Upper lobe of left lung (tissue), 6 donors: ENCODE measurements around the gene CNTRL. TPM values are rescaled to one million over a fixed set of nuclear protein-coding genes. Genes with fewer than 3 reads are reported as not detected.
A peak's percentile ranks its signal among the peaks of the same experiment; 100 is the strongest.
"Not testable (repeated sequence)": the region's sequence is repeated elsewhere in the genome, so short reads cannot be mapped to it uniquely, and the experiment has no call there.

Experiments
- ATAC-seq, 2 donors: fragments of 200-7000 bp; cut with Tn5 transposase; one replicate each; pipeline ENCODE4 v1.9.1; 2022; ENCODE audit warnings: mild to moderate bottlenecking in 2 of 2, moderate library complexity in 2 of 2; ENCODE audit not compliant: low FRiP score in 2 of 2
- DNase-seq, 2 donors: peaks; one replicate each; pipeline ENCODE4 v3.0.0-alpha.2; 2019 to 2020
- H3K27ac ChIP-seq, 4 donors: fragments of 200-600 bp; sonication (generic); one replicate each; pipeline ENCODE4 v1.5.1; 2016 to 2019
- H3K27me3 ChIP-seq, 4 donors: fragments of 200-600 bp; sonication (generic); one replicate each; pipeline ENCODE4 v1.5.1; 2017 to 2019
- H3K36me3 ChIP-seq, 4 donors: fragments of 200-600 bp; sonication (generic); one replicate each; pipeline ENCODE4 v1.5.1; 2016 to 2019
- H3K4me1 ChIP-seq, 4 donors: fragments of 200-600 bp; sonication (generic); one replicate each; pipeline ENCODE4 v1.5.1; 2018 to 2019
- H3K4me3 ChIP-seq, 4 donors: fragments of 200-600 bp; sonication (generic); one replicate each; pipeline ENCODE4 v1.5.1; 2017 to 2019; ENCODE audit warnings: mild to moderate bottlenecking in 2 of 4, moderate library complexity in 1 of 4
- H3K9me3 ChIP-seq, 4 donors: fragments of 200-600 bp; sonication (generic); one replicate each; pipeline ENCODE4 v1.5.1; 2018 to 2019
- EP300 ChIP-seq, 4 donors: sonication (generic); formaldehyde crosslinking; IDR thresholded peaks; one replicate each; pipeline ENCODE4 v1.5.1; 2017; ENCODE audit warnings: antibody characterized with exemption in 4 of 4, control low read depth in 2 of 4
- POLR2A ChIP-seq, 4 donors: fragments of 450-650 bp; IDR thresholded peaks; one replicate each; pipeline ENCODE4 v1.5.1; 2016 to 2017; ENCODE audit warnings: antibody characterized with exemption in 4 of 4, mild to moderate bottlenecking in 2 of 4
- POLR2AphosphoS5 ChIP-seq, 2 donors: sonication (generic); formaldehyde crosslinking; IDR thresholded peaks; one replicate each; pipeline ENCODE4 v1.5.1; 2017; ENCODE audit warnings: antibody characterized with exemption in 2 of 2
- WGBS, 2 donors: methylation state at CpG; one replicate each; pipeline ENCODE4 v1.1.5; 2017 to 2018; 5-methylcytosine and 5-hydroxymethylcytosine counted together
- total RNA-seq, 6 donors: library from RNA; depleted of rRNA in 4 of 6; stranded (reverse); fragments of >200 nt in 4 of 6; gene quantifications; one replicate each; pipeline versions ENCODE4 v1.1.0 to v1.2.1, GENCODE V29; 2016 to 2021
- TF ChIP-seq, protein P1 (sequence below), 6 experiments: fragments of 450-650 bp in 4 of 6; fragments of 200-600 bp in 2 of 6; sonication (generic) in 2 of 6; IDR thresholded peaks; one replicate each; pipeline ENCODE4 v1.5.1; 2016 to 2019; ENCODE audit warnings: antibody characterized with exemption in 6 of 6
- donor health status: DM: no; HTN: no; CAD: no; lungs with moderate emphysema.
- donor health status: DM: no; HTN: yes; CAD: no; lungs with severe emphysema.

CNTRL gene
- total RNA-seq, 6 donors from 2014 or later = 16.1 to 52.4 (median 20.4) TPM

DNA sequence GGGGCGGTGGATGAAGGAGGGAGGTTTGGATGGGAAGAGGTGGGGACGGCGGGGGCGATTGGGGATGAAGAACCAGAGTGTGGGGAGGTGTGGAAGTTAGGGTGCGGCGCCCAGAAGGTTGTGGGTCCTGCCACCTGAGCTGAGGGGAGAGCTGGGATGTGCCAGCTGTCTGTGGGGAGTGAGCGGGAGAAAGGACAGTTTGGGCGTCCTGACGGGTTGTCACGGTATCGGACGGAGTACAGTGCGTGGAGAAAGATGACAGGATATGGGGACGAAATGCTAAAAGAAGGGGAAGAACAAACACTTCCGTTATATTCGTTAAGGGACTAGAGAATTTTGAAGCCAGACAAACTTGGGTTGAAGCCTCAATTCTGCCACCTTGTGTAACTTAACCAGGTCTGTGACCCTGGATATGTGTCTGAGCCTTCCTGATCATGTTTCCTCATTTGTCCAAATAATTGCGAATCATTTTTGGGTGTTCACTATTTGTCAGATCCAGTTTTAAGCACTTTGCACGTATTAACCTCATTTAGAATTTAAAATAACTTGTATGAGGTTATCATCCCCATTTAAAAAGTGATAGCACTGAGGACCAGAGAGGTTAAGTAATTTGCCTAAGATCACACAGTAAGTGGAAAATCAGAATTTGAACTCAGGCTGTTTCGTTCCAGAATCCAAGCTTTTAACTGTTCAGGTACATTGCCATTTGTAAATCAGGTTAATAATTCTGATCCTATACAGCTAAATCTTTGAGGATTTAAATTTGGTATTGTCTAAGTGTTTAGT is 689 bp downstream of the CNTRL start:
- TF ChIP-seq POLR2A (IDR thresholded peaks at IDR 0.05) = peak in 1 of 4 donors; percentile 10
- TF ChIP-seq, protein P1, sequence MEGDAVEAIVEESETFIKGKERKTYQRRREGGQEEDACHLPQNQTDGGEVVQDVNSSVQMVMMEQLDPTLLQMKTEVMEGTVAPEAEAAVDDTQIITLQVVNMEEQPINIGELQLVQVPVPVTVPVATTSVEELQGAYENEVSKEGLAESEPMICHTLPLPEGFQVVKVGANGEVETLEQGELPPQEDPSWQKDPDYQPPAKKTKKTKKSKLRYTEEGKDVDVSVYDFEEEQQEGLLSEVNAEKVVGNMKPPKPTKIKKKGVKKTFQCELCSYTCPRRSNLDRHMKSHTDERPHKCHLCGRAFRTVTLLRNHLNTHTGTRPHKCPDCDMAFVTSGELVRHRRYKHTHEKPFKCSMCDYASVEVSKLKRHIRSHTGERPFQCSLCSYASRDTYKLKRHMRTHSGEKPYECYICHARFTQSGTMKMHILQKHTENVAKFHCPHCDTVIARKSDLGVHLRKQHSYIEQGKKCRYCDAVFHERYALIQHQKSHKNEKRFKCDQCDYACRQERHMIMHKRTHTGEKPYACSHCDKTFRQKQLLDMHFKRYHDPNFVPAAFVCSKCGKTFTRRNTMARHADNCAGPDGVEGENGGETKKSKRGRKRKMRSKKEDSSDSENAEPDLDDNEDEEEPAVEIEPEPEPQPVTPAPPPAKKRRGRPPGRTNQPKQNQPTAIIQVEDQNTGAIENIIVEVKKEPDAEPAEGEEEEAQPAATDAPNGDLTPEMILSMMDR (IDR thresholded peaks at IDR 0.05) = no peak
- no peaks in the 10 kb centered on the region for H3K9me3 ChIP-seq
- H3K27ac ChIP-seq = peak overlapping the region; percentile 88 to 95 (median 90)
- DNase-seq = no peak
- 6 to 7% methylated on average over 19 of the region's 19 CpGs for WGBS, 2 donors
- peak; percentile 19 to 41 for ATAC-seq
- no peaks in the 10 kb centered on the region for H3K27me3 ChIP-seq
- no peaks in the 10 kb centered on the region for H3K36me3 ChIP-seq
- peaks cover 20 to 25% (median 22%) of the 10 kb centered on the region in 4 donors for H3K4me1 ChIP-seq
- H3K4me3 ChIP-seq = peak overlapping the region; percentile 60 to 87 (median 82)

- ATAC-seq (no peak), DNase-seq (no peak)
- no peak for TF ChIP-seq POLR2AphosphoS5 (IDR thresholded peaks at IDR 0.05)
- TF ChIP-seq, protein P1 (IDR thresholded peaks at IDR 0.05) = no peak
- TF ChIP-seq POLR2A (IDR thresholded peaks at IDR 0.05) = no peak
- no peak for TF ChIP-seq EP300 (IDR thresholded peaks at IDR 0.05)
- Histone ChIP-seq H3K9me3 (no peaks in the 10 kb centered on the region), H3K27me3 (no peaks in the 10 kb centered on the region), H3K4me1 (no peaks in the 10 kb centered on the region), H3K27ac (no peak overlapping the region), H3K4me3 (no peak overlapping the region), H3K36me3 (peaks cover 0 to 25% (median 3%) of the 10 kb centered on the region in 4 donors)
- WGBS, 2 donors = 45 to 71% methylated on average over 1 of the region's 1 CpG
Measured at GRCh38 chr9:121082075-121082474, 7.3 kb downstream of the CNTRL start.

DNA sequence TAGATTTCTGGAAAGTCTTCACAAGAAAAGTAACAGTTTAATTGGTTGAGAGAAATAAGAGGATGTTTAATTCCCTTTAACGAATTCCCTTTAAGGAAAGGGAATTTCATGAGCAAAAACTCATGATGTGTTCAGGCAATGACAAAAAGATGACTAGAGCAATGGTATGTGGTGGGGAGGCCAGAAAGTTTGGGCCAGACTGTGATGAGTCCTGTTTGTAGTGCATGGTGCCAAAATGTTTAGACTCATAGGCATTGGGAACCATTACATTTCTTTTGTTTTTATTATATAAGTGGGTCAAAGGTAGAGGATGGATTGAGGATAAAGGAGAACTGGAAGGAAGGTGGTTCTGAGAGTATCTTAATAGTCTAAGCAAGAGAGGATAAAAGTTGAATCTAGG is 10.9 kb downstream of the CNTRL start:
- Histone ChIP-seq H3K27me3 (no peaks in the 10 kb centered on the region), H3K4me3 (no peak overlapping the region), H3K4me1 (no peaks in the 10 kb centered on the region), H3K27ac (no peak overlapping the region), H3K9me3 (no peaks in the 10 kb centered on the region), H3K36me3 (peaks cover 0 to 37% (median 3%) of the 10 kb centered on the region in 4 donors)
- 86 to 87% methylated on average over 1 of the region's 1 CpG for WGBS, 2 donors
- no peak for DNase-seq
- TF ChIP-seq POLR2A (IDR thresholded peaks at IDR 0.05) = no peak
- TF ChIP-seq, protein P1 (IDR thresholded peaks at IDR 0.05) = no peak
- no peak for TF ChIP-seq EP300 (IDR thresholded peaks at IDR 0.05)
- no peak for TF ChIP-seq POLR2AphosphoS5 (IDR thresholded peaks at IDR 0.05)
- no peak for ATAC-seq

GRCh38 chr9:121088576-121088975 is 13.8 kb downstream of the CNTRL start:
- DNase-seq (no peak), ATAC-seq (no peak)
- no peaks in the 10 kb centered on the region for H3K4me1 ChIP-seq
- 65 to 69% methylated on average over 3 of the region's 3 CpGs for WGBS, 2 donors
- TF ChIP-seq EP300 (IDR thresholded peaks at IDR 0.05) = no peak
- H3K27ac ChIP-seq = no peak overlapping the region
- H3K9me3 ChIP-seq = no peaks in the 10 kb centered on the region
- peaks cover 0 to 27% (median 2%) of the 10 kb centered on the region in 4 donors for H3K36me3 ChIP-seq
- no peaks in the 10 kb centered on the region for H3K27me3 ChIP-seq
- no peak overlapping the region for H3K4me3 ChIP-seq

DNA sequence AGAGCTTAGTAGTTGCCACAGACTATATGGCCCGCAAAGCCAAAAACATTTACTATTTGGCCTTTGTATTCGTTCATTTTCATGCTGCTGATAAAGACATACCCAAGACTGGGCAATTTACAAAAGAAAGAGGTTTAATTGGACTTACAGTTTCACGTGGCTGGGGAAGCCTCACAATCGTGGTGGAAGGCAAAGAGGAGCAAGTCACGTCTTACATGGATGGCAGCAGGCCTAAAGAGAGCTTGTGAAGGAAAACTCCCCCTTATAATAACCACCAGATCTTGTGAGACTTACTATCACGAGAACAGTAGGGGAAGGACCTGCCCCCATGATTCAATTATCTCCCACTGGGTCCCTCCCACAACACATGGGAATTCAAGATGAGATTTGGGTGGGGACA is 16.0 kb downstream of the CNTRL start:
- peaks cover 0 to 24% (median 3%) of the 10 kb centered on the region in 4 donors for H3K36me3 ChIP-seq
- 95% methylated on average over 6 of the region's 6 CpGs for WGBS, 2 donors
- not testable (repeated sequence) for H3K27me3 ChIP-seq, H3K27ac ChIP-seq, ATAC-seq, H3K9me3 ChIP-seq, DNase-seq, H3K4me1 ChIP-seq, H3K4me3 ChIP-seq

DNA sequence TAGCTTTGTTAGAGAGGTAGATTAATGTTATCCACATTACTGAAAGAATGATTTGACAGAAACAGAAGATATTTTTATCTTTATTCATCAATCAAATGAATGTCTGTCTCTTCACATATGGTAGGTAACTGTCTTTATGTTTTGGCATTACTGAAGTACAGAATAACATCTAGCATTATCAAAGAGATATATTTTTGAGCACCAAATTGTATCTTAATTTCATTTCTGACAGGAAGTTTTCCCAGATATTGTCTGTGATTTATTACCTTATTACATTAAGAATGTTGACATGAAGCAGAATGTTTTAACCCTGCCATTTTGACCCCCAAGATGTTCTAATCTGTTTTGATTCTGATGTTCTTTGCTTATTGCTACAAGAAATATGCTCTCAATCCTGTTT is 20.3 kb downstream of the CNTRL start:
- Histone ChIP-seq H3K36me3 (peaks cover 0 to 36% (median 5%) of the 10 kb centered on the region in 4 donors), H3K4me3 (no peak overlapping the region), H3K9me3 (no peaks in the 10 kb centered on the region), H3K27ac (no peak overlapping the region), H3K27me3 (no peaks in the 10 kb centered on the region), H3K4me1 (no peaks in the 10 kb centered on the region)
- ATAC-seq = no peak
- TF ChIP-seq POLR2A (IDR thresholded peaks at IDR 0.05) (no peak), POLR2AphosphoS5 (IDR thresholded peaks at IDR 0.05) (no peak), EP300 (IDR thresholded peaks at IDR 0.05) (no peak)
- TF ChIP-seq, protein P1 (IDR thresholded peaks at IDR 0.05) = no peak
- DNase-seq = no peak
